Inflammatory macrophage treated with lipopolysaccharide for 1 hour (primary cell): ENCODE results near the gene CLIC6.
"Not testable (repeated sequence)": the region's sequence is repeated elsewhere in the genome, so short reads cannot be mapped to it uniquely, and the experiment has no call there.

Experiments
- DNase-seq, 2 donors: peaks; one replicate each; pipeline ENCODE4 v3.0.0-alpha.2; 2020 to 2022

CLIC6 gene

DNA sequence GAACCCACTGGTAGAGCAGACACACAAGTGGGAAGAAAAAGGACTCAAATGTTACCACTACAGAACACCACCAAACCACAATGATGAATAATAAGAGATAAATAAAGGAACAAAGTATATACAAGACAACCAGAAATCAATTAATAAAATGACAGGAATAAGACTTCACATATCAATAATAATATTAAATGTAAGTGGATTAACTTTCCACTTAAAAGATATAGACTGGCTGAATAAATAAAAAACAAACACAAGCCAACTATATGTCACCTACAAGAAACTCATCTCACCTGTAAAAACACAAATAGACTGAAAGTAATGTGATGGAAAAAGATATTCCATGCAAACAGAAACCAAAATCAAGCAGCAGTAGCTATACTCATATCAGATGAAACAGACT lies 6.9 kb upstream of the CLIC6 start:
- no peak for DNase-seq

DNA sequence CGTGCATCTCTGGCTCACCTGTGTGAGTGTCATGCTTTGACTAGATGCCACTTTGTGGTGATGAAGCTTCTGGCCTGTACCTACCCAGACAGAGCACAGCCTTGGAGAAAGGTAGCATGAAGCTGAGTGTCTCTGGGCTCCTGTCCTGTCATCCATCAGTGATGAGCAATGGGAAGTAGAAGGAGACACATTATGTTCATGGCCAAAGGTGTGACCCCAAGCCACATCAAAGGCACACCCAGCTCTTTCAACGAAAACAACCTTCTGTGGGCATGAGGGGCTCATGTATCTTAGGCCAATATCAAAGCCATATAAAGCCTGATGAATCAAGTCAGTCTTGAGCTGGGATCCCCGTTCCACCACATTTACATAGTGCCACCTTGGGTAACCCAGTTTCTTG lies 1.0 kb upstream of the CLIC6 start:
- no peak for DNase-seq

DNA sequence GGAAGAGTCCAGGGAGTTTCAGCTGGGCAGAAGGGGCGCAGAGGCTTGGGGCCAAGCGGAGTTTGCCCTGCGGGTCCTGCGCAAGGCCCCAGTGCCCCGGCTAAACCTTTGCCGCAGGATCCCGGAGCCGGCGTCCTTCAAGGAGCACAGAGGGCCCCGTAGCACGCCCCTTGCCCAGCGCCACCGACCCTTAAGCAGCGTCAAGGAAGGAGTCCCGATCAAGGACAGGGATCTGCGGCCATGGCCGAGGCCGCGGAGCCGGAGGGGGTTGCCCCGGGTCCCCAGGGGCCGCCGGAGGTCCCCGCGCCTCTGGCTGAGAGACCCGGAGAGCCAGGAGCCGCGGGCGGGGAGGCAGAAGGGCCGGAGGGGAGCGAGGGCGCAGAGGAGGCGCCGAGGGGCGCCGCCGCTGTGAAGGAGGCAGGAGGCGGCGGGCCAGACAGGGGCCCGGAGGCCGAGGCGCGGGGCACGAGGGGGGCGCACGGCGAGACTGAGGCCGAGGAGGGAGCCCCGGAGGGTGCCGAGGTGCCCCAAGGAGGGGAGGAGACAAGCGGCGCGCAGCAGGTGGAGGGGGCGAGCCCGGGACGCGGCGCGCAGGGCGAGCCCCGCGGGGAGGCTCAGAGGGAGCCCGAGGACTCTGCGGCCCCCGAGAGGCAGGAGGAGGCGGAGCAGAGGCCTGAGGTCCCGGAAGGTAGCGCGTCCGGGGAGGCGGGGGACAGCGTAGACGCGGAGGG lies 520 bp downstream of the CLIC6 start:
- no peak for DNase-seq

DNA sequence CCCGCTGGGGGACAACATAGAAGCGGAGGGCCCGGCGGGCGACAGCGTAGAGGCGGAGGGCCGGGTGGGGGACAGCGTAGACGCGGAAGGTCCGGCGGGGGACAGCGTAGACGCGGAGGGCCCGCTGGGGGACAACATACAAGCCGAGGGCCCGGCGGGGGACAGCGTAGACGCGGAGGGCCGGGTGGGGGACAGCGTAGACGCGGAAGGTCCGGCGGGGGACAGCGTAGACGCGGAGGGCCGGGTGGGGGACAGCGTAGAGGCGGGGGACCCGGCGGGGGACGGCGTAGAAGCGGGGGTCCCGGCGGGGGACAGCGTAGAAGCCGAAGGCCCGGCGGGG lies 1.1 kb downstream of the CLIC6 start:
- not testable (repeated sequence) for DNase-seq

DNA sequence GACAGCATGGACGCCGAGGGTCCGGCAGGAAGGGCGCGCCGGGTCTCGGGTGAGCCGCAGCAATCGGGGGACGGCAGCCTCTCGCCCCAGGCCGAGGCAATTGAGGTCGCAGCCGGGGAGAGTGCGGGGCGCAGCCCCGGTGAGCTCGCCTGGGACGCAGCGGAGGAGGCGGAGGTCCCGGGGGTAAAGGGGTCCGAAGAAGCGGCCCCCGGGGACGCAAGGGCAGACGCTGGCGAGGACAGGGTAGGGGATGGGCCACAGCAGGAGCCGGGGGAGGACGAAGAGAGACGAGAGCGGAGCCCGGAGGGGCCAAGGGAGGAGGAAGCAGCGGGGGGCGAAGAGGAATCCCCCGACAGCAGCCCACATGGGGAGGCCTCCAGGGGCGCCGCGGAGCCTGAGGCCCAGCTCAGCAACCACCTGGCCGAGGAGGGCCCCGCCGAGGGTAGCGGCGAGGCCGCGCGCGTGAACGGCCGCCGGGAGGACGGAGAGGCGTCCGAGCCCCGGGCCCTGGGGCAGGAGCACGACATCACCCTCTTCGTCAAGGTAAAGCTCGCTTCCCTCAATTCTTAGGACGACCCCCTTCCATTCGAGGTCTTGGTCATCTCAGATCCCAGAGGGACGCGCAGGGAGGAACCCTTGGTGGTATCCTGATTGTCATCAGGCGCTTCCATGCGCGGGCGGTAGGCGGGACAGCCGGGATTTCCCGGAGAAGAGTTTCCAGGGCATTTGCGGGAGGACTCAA lies 1.6 kb downstream of the CLIC6 start:
- DNase-seq, result peak; percentile 48 to 66

DNA sequence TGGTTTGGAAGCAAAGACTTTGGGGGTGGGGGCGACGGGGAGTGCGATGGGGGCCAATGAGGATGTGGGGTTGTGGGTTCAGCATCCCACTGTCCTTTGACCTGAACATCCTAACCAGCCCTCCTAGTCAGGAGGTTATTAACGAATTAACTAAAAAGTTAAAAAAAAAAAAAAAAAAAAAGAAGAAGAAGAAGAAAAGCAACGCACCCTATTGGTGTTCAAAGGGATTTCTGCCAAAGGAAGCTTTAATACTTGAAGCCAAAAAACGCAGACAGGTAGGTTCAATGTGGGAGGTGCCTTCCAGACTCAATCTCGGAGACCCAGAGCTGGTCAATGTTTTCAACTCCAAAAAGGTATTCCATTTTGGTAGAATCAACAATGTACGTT lies 2.2 kb downstream of the CLIC6 start:
- DNase-seq, result no peak

DNA sequence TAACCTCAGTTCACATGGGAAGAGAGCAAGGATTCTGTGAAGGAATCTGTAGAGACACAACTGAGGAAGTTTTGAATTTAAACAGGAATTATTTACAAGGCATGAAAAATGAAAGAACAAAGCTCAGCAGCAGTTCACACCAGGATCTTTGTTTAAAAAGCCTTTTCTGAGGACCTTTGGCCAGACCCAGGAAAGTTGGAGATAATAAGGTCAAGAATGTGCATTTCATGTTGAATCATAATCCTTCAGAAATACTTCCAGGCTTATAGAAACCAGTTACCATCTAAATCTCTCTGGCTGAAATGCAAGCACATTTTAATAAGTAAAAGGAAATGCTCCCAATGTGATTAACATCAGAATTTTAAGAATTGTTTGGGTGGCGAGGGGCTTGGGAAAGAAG lies 2.7 kb downstream of the CLIC6 start:
- no peak for DNase-seq

DNA sequence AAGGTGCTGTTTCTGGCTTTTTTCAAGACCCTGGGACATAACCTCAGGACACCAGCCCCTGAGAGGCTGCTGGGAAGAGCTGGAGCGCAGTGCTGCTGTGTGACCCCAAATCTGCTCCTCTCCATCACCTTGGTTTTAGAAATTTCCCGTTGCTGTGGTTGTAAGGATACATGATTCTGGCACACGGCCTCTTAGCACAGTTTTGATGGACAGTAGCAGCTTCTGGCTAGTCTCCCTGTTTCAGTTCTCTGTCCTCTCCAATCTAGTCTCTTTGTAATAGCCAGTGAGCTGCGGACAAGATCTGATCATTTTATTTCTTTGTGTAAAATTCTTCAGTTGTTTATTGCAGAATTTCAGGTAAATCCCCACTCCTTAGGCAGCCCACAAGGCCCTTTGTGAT lies 3.1 kb downstream of the CLIC6 start:
- DNase-seq, result no peak

DNA sequence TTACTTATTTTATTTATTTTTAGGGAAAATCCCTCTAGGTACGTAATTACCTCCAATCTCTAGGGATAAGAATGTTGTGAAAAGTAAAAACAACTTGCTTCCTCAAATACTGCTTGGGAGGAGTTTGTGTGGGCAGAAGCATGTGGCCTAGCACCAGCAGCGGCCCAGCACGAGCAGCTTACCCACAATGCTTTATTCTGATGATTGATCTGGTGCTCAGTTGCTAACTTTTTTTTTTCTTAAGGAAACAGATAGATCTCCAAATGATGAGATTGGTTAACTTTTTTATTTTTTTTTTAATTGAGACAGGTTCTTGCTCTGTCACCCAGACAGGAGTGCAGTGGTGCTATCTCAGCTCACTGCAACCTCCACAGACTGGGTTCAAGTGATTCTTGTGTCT lies 4.2 kb downstream of the CLIC6 start:
- peak; percentile 51 to 74 for DNase-seq

DNA sequence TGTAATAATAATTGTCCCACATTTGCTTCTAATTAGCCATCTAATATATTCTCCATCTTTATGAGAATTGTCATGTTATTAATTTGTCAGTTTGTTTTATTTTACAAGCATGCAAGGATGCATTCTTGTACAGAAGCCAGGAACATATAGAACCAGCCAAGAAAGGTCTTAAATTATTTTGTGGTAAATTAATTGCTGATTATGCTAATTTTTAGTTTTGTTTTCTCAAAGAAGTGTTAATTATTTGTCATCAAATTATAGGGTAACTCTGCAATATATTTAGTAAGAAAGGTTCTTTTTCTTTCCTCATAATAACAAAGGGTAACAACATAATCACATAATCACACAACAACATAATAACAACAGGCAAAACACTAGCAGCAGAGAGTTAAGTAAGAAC lies 5.7 kb downstream of the CLIC6 start:
- DNase-seq, result no peak

DNA sequence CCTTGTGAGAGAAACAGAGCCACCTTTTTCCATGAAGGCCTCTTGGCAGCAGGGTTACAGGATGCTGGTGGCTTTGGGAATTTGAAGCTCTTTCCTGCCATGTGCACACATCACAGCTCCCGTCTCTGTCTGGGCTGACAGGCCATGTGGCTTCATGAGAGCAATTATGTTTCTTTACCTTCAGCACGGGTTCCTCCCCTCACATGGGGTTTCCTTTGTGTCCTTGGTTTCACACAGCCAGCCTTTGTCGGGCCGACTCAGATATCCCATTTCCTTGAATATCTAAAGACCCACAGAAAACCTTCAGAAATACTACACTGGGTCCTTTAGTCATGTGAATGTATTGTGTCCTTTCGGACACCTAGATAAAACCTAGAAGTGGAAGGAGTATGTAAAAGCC lies 7.1 kb downstream of the CLIC6 start:
- no peak for DNase-seq

DNA sequence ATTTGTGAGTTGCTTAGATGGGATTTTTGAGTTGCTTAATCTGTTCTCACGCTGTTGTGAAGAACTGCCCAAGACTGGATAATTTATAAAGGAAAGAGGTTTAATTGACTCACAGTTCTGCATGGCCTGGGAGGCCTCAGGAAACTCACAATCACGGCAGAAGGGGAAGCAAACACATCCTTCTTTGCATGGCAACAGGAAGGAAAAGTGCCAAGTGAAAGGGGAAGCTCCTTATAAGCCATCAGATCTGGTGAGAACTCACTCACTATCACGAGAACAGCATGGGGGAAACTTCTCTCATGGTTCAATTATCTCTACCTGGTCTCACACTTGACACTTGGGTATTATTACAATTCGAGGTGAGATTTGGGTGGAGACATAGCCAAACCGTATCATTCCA lies 10.3 kb downstream of the CLIC6 start:
- DNase-seq, result peak; percentile 70 to 85

DNA sequence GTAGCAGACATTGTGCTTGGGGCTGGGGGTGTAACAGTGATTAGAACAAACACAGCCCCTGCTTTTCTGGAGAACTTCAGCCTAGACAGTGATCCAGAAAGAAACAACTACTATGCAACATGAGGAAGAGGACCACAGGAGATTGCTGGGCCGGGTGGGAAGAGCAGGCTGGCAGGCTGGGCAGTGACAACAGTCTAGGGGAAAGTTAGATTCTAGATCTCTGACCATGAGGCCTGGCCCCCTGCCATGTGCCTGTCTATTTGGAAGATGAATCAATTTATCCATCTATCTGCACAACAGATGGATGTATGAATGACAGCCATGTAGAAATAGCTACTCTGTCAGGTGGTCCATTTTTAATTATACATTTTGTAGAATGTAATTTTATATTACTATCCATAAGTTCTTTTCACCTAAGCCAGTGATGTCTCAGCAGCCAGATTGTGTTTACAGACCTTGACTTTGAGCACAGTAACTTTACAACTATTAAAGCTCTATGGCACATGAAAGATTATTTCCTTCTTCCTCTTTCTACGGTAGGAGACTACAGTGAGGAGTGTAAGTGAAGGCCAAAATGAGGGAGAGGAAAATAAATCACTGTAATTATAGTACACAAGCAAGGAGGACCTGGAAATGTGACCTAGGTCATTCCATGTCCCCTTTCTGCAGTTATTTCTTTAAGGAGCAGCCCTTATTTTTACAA lies 15.5 kb downstream of the CLIC6 start:
- no peak for DNase-seq

DNA sequence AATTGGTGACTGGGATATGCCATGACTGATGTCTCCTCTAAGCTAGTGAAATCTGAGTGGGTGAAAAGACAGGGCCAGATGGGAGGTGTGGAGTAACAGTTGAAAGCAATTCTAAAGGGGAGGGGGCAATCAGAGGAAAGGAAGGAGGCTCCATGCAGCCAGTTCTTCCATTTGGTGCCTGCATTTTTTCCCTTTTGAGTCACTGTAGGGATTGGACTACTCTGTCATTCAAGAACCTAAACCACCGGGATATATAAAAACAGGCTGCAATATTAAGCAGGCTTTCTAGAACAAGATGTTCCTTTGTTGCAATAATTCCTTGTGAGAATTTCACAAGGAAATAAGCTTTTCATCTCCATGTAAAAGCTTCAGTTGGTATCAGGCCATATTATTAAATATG lies 18.3 kb downstream of the CLIC6 start:
- DNase-seq, result no peak

DNA sequence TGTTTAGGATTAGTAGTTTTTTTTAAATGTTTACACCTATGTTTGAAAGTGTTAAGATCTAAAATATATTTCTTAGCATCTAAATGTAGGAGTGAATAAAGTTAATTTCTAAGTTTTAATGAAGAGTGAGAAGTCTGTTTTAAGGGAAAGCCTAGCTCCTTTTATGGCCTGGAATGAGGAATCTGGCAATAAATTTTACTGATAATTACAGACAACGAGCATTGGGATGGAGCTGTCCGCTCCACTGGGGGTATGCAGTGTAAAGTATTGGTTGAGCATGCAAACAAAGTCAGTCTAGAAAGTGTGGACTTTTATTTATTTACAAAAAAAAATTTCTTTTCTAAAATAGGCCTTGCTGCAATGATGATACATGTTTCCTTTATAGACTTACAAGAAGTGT lies 19.0 kb downstream of the CLIC6 start:
- no peak for DNase-seq

DNA sequence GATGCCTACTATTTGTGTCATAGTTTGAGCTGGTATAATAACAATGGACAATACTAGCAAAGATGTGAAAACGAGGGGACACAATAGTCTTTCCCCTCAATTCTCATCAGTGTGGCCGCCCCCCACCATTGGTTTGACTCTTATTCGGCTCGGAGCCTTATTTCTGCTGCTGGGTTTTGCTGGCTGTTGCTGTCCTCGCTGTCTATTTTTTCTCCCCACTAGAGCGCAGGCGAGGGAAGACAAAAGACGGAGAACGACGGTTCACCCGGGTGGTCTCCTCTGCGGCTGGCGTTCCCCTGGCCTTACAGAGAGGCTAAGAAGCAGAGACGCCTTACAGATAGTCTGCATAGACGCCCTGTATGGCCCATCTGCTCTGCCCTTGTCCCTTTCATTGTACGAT lies 19.4 kb downstream of the CLIC6 start:
- DNase-seq, result no peak

DNA sequence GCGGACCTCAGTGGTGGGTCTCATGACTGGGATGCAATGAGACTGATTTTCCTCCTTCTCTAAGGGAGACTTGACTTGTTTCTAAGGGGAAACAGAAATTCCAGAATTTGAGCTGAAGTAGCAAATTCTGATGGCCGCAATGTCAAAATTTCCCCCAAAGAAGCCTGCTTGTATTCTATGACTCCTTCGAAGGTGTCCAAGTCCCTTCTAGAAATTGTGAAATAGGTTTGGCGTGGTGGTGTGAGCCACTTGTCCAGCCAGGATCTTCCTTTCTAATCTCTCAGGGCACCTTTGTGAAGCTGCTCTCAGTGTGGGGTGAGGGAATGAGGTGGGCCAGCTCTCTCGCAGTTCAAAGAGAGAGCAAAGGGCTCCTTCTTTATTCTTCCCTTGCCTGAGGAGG lies 19.9 kb downstream of the CLIC6 start:
- DNase-seq, result no peak

DNA sequence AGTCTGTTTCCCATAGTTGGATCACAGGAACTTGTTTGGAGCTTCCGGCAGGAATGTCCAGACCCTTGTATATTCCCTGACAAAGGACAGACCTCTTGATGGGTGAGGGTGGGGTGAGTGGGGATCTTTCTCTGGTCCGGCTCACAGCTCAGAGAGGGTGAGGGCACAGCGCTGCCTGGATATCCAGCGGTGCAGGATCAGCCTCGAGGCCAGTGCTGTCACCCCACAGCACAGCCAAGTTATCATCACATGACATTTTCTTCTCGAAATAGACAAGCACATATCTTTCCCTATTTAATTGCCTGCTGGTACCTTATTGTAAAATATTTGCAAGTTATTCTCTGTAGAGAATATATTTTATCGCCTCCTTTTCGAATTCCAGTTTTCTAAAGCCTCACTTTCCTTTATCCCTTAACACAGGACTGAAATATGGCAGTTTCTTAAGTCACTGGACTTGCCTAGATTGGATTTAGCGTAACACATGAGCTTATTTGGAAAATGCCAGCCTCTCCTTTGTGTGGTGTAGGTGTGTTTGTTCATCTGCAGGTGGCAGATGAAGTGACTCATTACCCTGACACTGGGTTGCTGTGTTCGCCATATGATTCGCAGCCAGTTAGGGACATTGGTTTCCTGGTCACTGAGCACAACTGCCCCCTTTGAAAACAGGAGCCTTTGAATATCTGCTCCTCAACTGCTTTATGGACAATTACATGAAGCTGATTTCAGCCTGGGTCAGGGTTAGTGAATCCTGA lies 21.4 kb downstream of the CLIC6 start:
- DNase-seq, result no peak

DNA sequence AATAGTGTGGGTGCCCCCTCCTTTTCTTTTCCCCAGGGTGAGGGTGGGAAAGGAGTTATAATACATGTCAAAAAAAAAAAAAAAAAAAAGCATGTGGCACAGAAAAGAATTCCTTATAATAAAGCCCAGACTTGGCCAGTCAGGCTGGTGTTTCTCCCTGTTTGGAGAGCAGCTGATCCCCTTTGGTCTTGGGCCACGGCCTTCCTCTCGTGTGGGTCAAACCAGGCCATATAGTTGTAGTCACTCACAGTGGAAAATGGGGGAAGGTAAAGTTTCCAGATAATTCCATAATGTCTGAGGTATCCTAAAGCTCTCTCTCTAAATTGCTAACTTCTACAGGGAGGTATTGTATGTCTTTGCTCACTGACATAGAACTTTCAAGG lies 22.0 kb downstream of the CLIC6 start:
- no peak for DNase-seq

DNA sequence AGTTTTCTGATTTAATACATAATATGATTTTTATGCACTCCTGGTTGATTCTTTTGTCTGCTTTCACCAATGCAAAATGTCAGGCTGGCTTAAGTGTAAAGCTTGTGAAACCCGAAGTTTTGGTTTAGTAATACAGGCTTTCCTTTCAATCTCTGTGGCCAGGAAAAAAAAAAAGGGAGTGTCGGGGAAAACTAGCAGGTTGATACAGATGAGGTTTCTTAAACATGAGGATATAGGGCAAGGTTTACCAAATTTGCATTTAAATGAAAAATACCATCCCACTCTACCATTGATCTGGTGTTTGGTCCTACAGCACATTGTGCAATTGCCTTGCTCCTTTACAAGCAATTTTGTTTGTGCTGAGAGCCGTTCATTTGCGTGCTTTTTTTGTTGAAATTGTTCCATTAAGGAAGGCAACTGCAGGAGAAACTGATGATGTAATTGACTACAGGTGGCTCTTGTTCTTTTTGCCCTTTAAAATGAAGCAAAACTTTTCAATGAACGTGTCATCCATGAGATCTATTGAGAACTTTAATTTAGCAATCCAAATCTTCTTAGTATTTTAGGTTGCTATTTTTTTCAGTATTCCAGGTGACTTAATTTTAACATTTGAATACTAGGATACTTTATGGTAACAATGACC lies 22.7 kb downstream of the CLIC6 start:
- no peak for DNase-seq

DNA sequence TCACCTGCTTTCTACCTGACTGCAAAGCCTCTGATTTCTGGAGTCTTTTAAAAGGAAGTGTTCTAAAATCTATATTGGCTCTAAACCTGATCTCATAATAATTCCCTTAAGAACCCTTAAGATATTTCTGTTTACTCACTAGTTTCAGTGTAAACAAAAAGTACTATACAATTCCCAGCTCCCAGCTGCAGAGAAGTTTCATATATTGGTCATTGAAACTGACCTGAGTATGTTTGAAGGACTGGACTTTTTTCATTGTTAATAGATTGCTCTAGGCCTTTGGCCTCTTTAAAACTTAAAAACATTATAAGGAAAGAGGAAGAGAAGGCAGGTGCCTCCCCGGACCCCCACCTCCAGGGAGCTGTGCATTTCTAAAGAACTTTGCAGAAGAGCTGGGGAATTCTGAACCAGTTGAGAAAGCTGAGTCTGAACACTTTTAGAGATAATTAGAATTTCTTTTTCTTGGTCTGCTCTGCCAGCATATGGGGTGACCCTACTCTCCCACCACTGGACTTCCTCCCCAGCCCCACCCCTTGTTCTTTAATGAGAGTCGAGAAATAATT lies 23.7 kb downstream of the CLIC6 start:
- no peak for DNase-seq

DNA sequence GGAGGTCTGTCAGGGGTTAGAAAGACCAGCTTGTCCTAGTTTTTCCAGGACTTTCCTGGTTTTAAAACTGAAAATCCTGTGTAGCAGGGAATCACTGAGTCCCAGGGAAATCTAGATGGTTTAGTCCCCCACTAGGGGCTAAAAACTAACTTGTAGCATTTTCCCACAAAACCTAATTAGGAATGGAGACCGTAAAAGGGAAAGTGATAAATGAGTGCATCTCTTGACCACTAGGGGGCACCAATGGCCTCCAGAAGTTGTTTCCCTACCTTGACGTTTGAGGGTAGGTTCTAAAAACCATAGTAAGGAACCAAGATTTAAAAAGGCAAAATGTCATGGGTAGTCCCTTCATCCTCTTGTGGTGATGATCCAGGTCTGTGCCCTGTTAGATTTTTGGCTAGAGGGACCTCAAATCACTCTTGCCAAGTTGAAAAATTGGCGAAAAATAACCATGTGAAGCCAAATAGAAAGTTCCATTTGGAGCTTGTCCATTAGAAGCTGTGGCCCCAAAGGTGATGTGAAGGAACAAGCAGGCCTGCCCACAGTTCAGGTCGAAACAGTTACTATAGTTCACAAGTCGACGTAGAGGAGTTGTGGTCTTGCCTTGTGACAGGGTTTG lies 24.5 kb downstream of the CLIC6 start:
- peak; percentile 36 to 75 for DNase-seq
